Lung (tissue), 12 donors: ENCODE results near the gene COPS2. TPM values are rescaled to one million over a fixed set of nuclear protein-coding genes. Genes with fewer than 3 reads are reported as not detected.

Source experiments
- ATAC-seq: fragments of 200-7000 bp; cut with Tn5 transposase; one replicate; pipeline ENCODE4 v1.9.1; 2020; ENCODE audit warnings: moderate number of reproducible peaks; ENCODE audit not compliant: insufficient read depth, low FRiP score
- DNase-seq, 3 donors: peaks; one replicate each; pipeline ENCODE4 v3.0.0-alpha.2; 2013 to 2017
- H3K27ac ChIP-seq, 2 donors: one replicate each; pipeline ENCODE4 v1.5.1; 2013; ENCODE audit warnings: mild to moderate bottlenecking in 2 of 2, moderate library complexity in 2 of 2, control low read depth in 1 of 2, inconsistent platforms in 1 of 2, low read depth in 1 of 2, low read length in 1 of 2
- H3K27me3 ChIP-seq, 3 donors: one replicate each; pipeline ENCODE4 v1.5.1; 2013; ENCODE audit warnings: low read length in 2 of 3; ENCODE audit not compliant: control insufficient read depth in 3 of 3, insufficient read depth in 3 of 3
- H3K36me3 ChIP-seq, 4 donors: one replicate each; pipeline ENCODE4 v1.5.1; 2013; ENCODE audit warnings: low read length in 4 of 4, mild to moderate bottlenecking in 1 of 4, moderate library complexity in 1 of 4; ENCODE audit not compliant: control insufficient read depth in 4 of 4, insufficient read depth in 4 of 4
- H3K4me1 ChIP-seq, 5 donors: one replicate each; pipeline ENCODE4 v1.5.1; 2013; ENCODE audit warnings: low read length in 5 of 5, mild to moderate bottlenecking in 2 of 5, moderate library complexity in 1 of 5; ENCODE audit not compliant: control insufficient read depth in 5 of 5, insufficient read depth in 5 of 5
- H3K4me3 ChIP-seq: one replicate; pipeline ENCODE4 v1.5.1; 2013; ENCODE audit warnings: mild to moderate bottlenecking, control low read depth, moderate library complexity
- H3K9ac ChIP-seq, 2 donors: one replicate each; pipeline ENCODE4 v1.5.1; 2013; ENCODE audit warnings: low read length in 2 of 2, control low read depth in 1 of 2; ENCODE audit not compliant: insufficient read depth in 1 of 2
- H3K9me3 ChIP-seq, 4 donors: one replicate each; pipeline ENCODE4 v1.5.1; 2013; ENCODE audit warnings: low read length in 3 of 4, mild to moderate bottlenecking in 1 of 4, moderate library complexity in 1 of 4; ENCODE audit not compliant: control insufficient read depth in 4 of 4, insufficient read depth in 3 of 4
- CTCF ChIP-seq: IDR thresholded peaks from 2 replicates; pipeline ENCODE4 v1.5.1; 2012; ENCODE audit warnings: mild to moderate bottlenecking; ENCODE audit errors: control extremely low read depth, extremely low read depth
- WGBS, 2 donors: extraction: QIAGEN DNeasy Blood & Tissue Kit; methylation state at CpG; one replicate each; pipeline ENCODE4 v1.1.7; 2013; 5-methylcytosine and 5-hydroxymethylcytosine counted together
- polyA plus RNA-seq, 2 donors: library from polyadenylated mRNA; stranded (reverse); fragments of 200-250 nt; gene quantifications; one replicate each; pipeline ENCODE4 v1.2.1, GENCODE V29; 2013
- total RNA-seq, 2 donors: library from RNA; depleted of rRNA in 1 of 2; stranded (reverse); fragments of >200 nt in 1 of 2; gene quantifications; one replicate each; pipeline ENCODE4 v1.2.1, GENCODE V29; 2014 to 2021
- donor health status: control.
- donor health status: control.
- donor health status: Bipolar disorder and iron deficiency.
- donor health status: healthy.
- donor health status: DM: yes; HTN: yes; CAD: no.

COPS2 gene
- total and polyA plus RNA-seq, 4 donors: 36.7 to 117 (median 43.0) TPM

DNA sequence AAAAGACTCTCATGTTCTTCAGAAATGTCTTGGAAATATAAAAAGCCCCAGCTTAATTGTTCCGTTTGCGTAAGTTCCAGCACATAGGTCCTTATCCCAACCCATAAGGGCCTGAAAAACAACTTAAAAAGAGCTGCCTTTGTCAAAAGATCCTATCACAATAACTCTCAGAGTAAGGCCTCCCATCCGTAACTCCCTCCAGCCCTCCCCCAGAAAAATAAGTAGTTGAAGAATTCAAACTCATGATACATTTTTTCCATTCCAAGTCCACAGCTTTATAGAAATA is 71.2 kb downstream of the COPS2 start:
- Histone ChIP-seq H3K4me1 (peaks cover 2 to 26% (median 5%) of the 10 kb centered on the region in 5 donors), H3K27ac (no peak overlapping the region), H3K4me3 (no peak overlapping the region), H3K9ac (no peak overlapping the region), H3K27me3 (no peaks in the 10 kb centered on the region), H3K9me3 (no peaks in the 10 kb centered on the region), H3K36me3 (no peaks in the 10 kb centered on the region)
- DNase-seq: peak in 1 of 3 donors; percentile 43
- TF ChIP-seq CTCF: no peak
- peak; percentile 40 for ATAC-seq
- WGBS, 2 donors: 76 to 94% methylated on average over 3 of the region's 3 CpGs

DNA sequence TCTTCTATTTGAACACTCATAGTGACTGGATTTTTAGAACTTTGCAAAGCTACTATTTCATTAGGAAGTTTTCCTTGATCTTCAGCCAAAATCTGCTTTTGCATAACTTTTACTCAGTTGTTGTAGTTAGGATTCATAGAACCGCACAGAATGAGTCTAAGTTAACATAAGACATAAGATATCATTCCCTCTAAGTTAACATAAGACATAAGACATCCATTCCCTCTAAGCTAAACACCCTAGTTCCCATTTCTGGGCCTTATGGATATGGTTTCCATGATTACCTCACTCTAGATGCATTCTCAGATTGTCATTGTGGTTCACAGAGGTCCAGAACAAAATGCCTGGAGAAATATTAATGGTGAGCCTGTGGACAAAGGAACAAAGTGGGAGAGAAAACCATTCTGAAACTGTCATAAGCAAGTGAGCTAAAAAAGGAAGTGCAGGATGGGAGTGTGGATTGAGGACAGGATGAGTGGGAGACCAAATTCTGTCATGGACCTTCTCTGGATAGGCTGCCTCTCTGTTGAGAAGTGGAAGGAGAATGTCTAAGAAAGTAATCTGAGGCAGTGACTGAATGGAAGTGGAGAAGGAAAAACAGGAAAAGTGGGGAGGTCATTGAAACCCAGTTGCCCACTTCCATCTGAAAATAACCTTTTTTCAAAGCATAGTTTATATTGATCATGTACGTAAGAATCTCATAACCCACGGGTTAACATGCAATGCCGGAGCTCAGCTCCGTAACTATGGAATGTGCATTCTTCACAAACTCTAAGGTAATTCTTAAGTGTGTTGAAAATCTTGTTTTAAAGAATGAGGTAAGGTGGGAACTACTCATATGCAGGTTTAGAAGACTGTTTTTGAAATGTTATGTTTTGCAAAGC is 71.8 kb downstream of the COPS2 start:
- DNase-seq: peak in 2 of 3 donors; percentile 69 to 71
- peak overlapping the region in 1 of 2 donors; percentile 64 for H3K27ac ChIP-seq
- WGBS, 2 donors: 70 to 84% methylated on average over 5 of the region's 5 CpGs
- H3K4me1 ChIP-seq: peaks cover 2 to 26% (median 5%) of the 10 kb centered on the region in 5 donors
- no peak for TF ChIP-seq CTCF
- no peaks in the 10 kb centered on the region for H3K27me3 ChIP-seq
- H3K4me3 ChIP-seq: no peak overlapping the region
- H3K36me3 ChIP-seq: no peaks in the 10 kb centered on the region
- H3K9ac ChIP-seq: no peak overlapping the region
- no peaks in the 10 kb centered on the region for H3K9me3 ChIP-seq
- ATAC-seq: no peak

- no peak for TF ChIP-seq CTCF
- Histone ChIP-seq H3K9me3 (no peaks in the 10 kb centered on the region), H3K27me3 (no peaks in the 10 kb centered on the region), H3K9ac (no peak overlapping the region), H3K4me3 (no peak overlapping the region), H3K36me3 (no peaks in the 10 kb centered on the region), H3K4me1 (peaks cover 2 to 26% (median 5%) of the 10 kb centered on the region in 5 donors), H3K27ac (no peak overlapping the region)
- no peak for ATAC-seq
- 51 to 86% methylated on average over 1 of the region's 1 CpG for WGBS, 2 donors
- DNase-seq: peak; percentile 53 to 94 (median 90)
Observed at GRCh38 chr15:49082960-49083359, 72.4 kb downstream of the COPS2 start.
